CD14-positive monocyte (primary cell): ENCODE data around the gene GRM8. TPM values are rescaled to one million over a fixed set of nuclear protein-coding genes. Genes with fewer than 3 reads are reported as not detected.

Experiments
- DNase-seq, 3 donors: peaks; one replicate each; pipeline ENCODE4 v3.0.0-alpha.2; 2011 to 2022
- H2AFZ ChIP-seq: 2 replicates; pipeline ENCODE4 v1.6.0; 2012; ENCODE audit warnings: mild to moderate bottlenecking, low read depth, low read length, inconsistent platforms; ENCODE audit not compliant: insufficient read depth, poor library complexity, severe bottlenecking
- H3K27ac ChIP-seq, 2 donors: 1 replicate in 1 of 2; 2 replicates in 1 of 2; pipeline ENCODE4 v1.5.1; 2012 to 2013; ENCODE audit warnings: low read length in 2 of 2, control low read depth in 1 of 2, inconsistent platforms in 1 of 2, low read depth in 1 of 2, mild to moderate bottlenecking in 1 of 2
- H3K27me3 ChIP-seq, 2 donors: one replicate each; pipeline versions ENCODE4 v1.6.0 to v1.6.1; 2011 to 2013; ENCODE audit warnings: low read length in 2 of 2; ENCODE audit not compliant: control insufficient read depth in 2 of 2, insufficient read depth in 2 of 2
- H3K36me3 ChIP-seq, 2 donors: replicated peaks in 1 of 2; 1 replicate in 1 of 2; 2 replicates in 1 of 2; pipeline versions ENCODE4 v1.5.1 to v1.6.1; 2012 to 2013; ENCODE audit warnings: low read length in 2 of 2, control low read depth in 1 of 2, inconsistent platforms in 1 of 2, mild to moderate bottlenecking in 1 of 2; ENCODE audit not compliant: insufficient read depth in 2 of 2, control insufficient read depth in 1 of 2
- H3K4me1 ChIP-seq, 2 donors: 1 replicate in 1 of 2; 2 replicates in 1 of 2; pipeline versions ENCODE4 v1.5.1 to v1.6.1; 2012 to 2013; ENCODE audit warnings: low read length in 2 of 2, control low read depth in 1 of 2, inconsistent platforms in 1 of 2, mild to moderate bottlenecking in 1 of 2, moderate library complexity in 1 of 2; ENCODE audit not compliant: insufficient read depth in 2 of 2, control insufficient read depth in 1 of 2
- H3K4me2 ChIP-seq: replicated peaks from 2 replicates; pipeline ENCODE3; 2012; ENCODE audit warnings: low read length, moderate library complexity, mild to moderate bottlenecking; ENCODE audit not compliant: poor library complexity, severe bottlenecking; ENCODE audit errors: extremely low read depth
- H3K4me3 ChIP-seq, 3 experiments: fragments of 200-600 bp in 1 of 3; sonication (generic) in 1 of 3; replicated peaks in 1 of 3; 1 replicate in 2 of 3; 2 replicates in 1 of 3; pipeline ENCODE4 v1.5.1; 2011 to 2013; ENCODE audit warnings: low read length in 3 of 3, mild to moderate bottlenecking in 3 of 3, control low read depth in 2 of 3, low read depth in 2 of 3, inconsistent platforms in 1 of 3, moderate library complexity in 1 of 3
- H3K79me2 ChIP-seq: 2 replicates; pipeline ENCODE4 v1.6.0; 2012; ENCODE audit warnings: mild to moderate bottlenecking, control low read depth, inconsistent platforms, low read length, moderate library complexity; ENCODE audit not compliant: insufficient read depth
- H3K9ac ChIP-seq: 2 replicates; pipeline ENCODE4 v1.6.0; 2017; ENCODE audit warnings: low read length, mild to moderate bottlenecking; ENCODE audit not compliant: insufficient read depth, poor library complexity, severe bottlenecking
- H3K9me3 ChIP-seq, 2 donors: replicated peaks in 1 of 2; 1 replicate in 1 of 2; 2 replicates in 1 of 2; pipeline versions ENCODE4 v1.5.1 to v1.6.1; 2012 to 2013; ENCODE audit warnings: low read length in 2 of 2, control low read depth in 1 of 2; ENCODE audit not compliant: control insufficient read depth in 1 of 2, insufficient read depth in 1 of 2
- H4K20me1 ChIP-seq: 2 replicates; pipeline ENCODE4 v1.6.0; 2012; ENCODE audit warnings: mild to moderate bottlenecking, low read length, control low read depth, moderate library complexity; ENCODE audit not compliant: insufficient read depth
- H3K27ac Mint-ChIP-seq, 7 donors: one replicate each; pipeline ENCODE4 v1.8.0; 2020; ENCODE audit warnings: mild to moderate bottlenecking in 7 of 7, mixed read lengths in 7 of 7, moderate library complexity in 6 of 7, inconsistent platforms in 2 of 7
- H3K27me3 Mint-ChIP-seq, 3 donors: one replicate each; pipeline ENCODE4 v1.8.0; 2021 to 2022; ENCODE audit warnings: low read depth in 3 of 3, mild to moderate bottlenecking in 3 of 3, mixed read lengths in 3 of 3, moderate library complexity in 3 of 3, inconsistent platforms in 1 of 3
- H3K36me3 Mint-ChIP-seq, 2 donors: one replicate each; pipeline ENCODE4 v1.8.0; 2020; ENCODE audit warnings: mixed read lengths in 2 of 2, inconsistent platforms in 1 of 2, mild to moderate bottlenecking in 1 of 2
- H3K4me1 Mint-ChIP-seq: one replicate; pipeline ENCODE4 v1.8.0; 2020; ENCODE audit warnings: mild to moderate bottlenecking, mixed read lengths
- H3K4me3 Mint-ChIP-seq, 2 donors: one replicate each; pipeline ENCODE4 v1.8.0; 2020; ENCODE audit warnings: mild to moderate bottlenecking in 2 of 2, mixed read lengths in 2 of 2, moderate library complexity in 1 of 2
- H3K9me3 Mint-ChIP-seq, 7 donors: one replicate each; pipeline ENCODE4 v1.8.0; 2020 to 2022; ENCODE audit warnings: mixed read lengths in 7 of 7, mild to moderate bottlenecking in 6 of 7, moderate library complexity in 6 of 7, inconsistent platforms in 2 of 7
- CTCF ChIP-seq: fragments of 200-600 bp; IDR thresholded peaks from one replicate; pipeline ENCODE4 v1.8.0; 2022; ENCODE audit warnings: antibody characterized with exemption, mild to moderate bottlenecking
- WGBS: methylation state at CpG from one replicate; pipeline ENCODE4 v1.1.5; 2013; ENCODE audit warnings: missing lambda C conversion rate; ENCODE audit not compliant: insufficient coverage; 5-methylcytosine and 5-hydroxymethylcytosine counted together
- intact Hi-C, 2 donors: fragments of 100-400 bp; cut with micrococcal nuclease; formaldehyde crosslinking; loops; one replicate each; pipeline versions ENCODE4 v1.15.0 to v1.15.1; 2023
- polyA plus RNA-seq, 3 donors: library from polyadenylated mRNA; depleted of rRNA in 1 of 3; unstranded in 2 of 3; stranded (reverse) in 1 of 3; fragments of 300-500 nt in 2 of 3; fragments of >200 nt in 1 of 3; fragmentation: Illumina TruSeq in 2 of 3; gene quantifications; 1 replicate in 2 of 3; 2 replicates in 1 of 3; pipeline ENCODE4 v1.2.3, GENCODE V29; 2012 to 2021

The GRM8 gene
- polyA plus RNA-seq, 3 donors: not detected

- H3K4me1 ChIP-seq: no peaks in the 10 kb centered on the region
- 86% methylated on average over 1 of the region's 3 CpGs for WGBS
- no peak for DNase-seq
- H3K9me3 Mint-ChIP-seq: peaks cover 0 to 5% (median 2%) of the 10 kb centered on the region in 7 donors
- no peak overlapping the region for H3K4me2 ChIP-seq
- no peaks in the 10 kb centered on the region for H3K27me3 ChIP-seq
- no peak overlapping the region for H2AFZ ChIP-seq
- H3K4me3 ChIP-seq: no peak overlapping the region
- H3K36me3 Mint-ChIP-seq: no peaks in the 10 kb centered on the region
- H3K4me3 Mint-ChIP-seq: no peak overlapping the region
- H3K36me3 ChIP-seq: no peaks in the 10 kb centered on the region
- no peaks in the 10 kb centered on the region for H4K20me1 ChIP-seq
- no peaks in the 10 kb centered on the region for H3K9me3 ChIP-seq
- no peak overlapping the region for H3K9ac ChIP-seq
- no peak overlapping the region for H3K27ac Mint-ChIP-seq
- peaks cover 0 to 1% (median 0%) of the 10 kb centered on the region in 3 donors for H3K27me3 Mint-ChIP-seq
- H3K27ac ChIP-seq: no peak overlapping the region
- intact Hi-C loops: loop anchor here in 1 of 2 donors (1.0 kb wide), 1 partner anchor 8 kb away; no protein-coding TSS in a partner anchor
- no peak for TF ChIP-seq CTCF
- H3K4me1 Mint-ChIP-seq: no peaks in the 10 kb centered on the region
- H3K79me2 ChIP-seq: no peaks in the 10 kb centered on the region
These were observed 840.8 kb downstream of the GRM8 start for GRCh38 chr7:126411821-126412383.

- no peak overlapping the region for H3K4me2 ChIP-seq
- H2AFZ ChIP-seq: no peak overlapping the region
- no peaks in the 10 kb centered on the region for H3K4me1 ChIP-seq
- intact Hi-C loops: no loop called here
- no peak for TF ChIP-seq CTCF
- no peak for DNase-seq
- Mint-ChIP-seq H3K9me3 (peaks cover 0 to 5% (median 2%) of the 10 kb centered on the region in 7 donors), H3K4me3 (peak overlapping the region in 1 of 2 donors; percentile 55), H3K27me3 (peaks cover 0 to 1% (median 0%) of the 10 kb centered on the region in 3 donors), H3K4me1 (no peaks in the 10 kb centered on the region), H3K36me3 (no peaks in the 10 kb centered on the region), H3K27ac (no peak overlapping the region)
- no peak overlapping the region for H3K4me3 ChIP-seq
- no peaks in the 10 kb centered on the region for H3K79me2 ChIP-seq
- H3K27ac ChIP-seq: no peak overlapping the region
- H3K36me3 ChIP-seq: no peaks in the 10 kb centered on the region
- no peaks in the 10 kb centered on the region for H3K9me3 ChIP-seq
- no peak overlapping the region for H3K9ac ChIP-seq
- no peaks in the 10 kb centered on the region for H4K20me1 ChIP-seq
- no CpG with 5 or more reads among the region's 3 CpGs for WGBS
- H3K27me3 ChIP-seq: no peaks in the 10 kb centered on the region
These were observed 841.5 kb downstream of the GRM8 start for GRCh38 chr7:126411032-126411820.
